Glomerular visceral epithelial cell (primary cell): Measurements from ENCODE around the gene FANCL.
"Not testable (repeated sequence)": the region's sequence is repeated elsewhere in the genome, so short reads cannot be mapped to it uniquely, and the experiment has no call there.

Experiments used
- DNase-seq: peaks from one replicate; pipeline ENCODE4 v3.0.0-alpha.2; 2016; ENCODE audit errors: extremely low spot score

FANCL gene

GRCh38 chr2:58145769-58146168, 95.4 kb downstream of the FANCL start:
- not testable (repeated sequence) for DNase-seq

GRCh38 chr2:58140508-58141072, 100.5 kb downstream of the FANCL start:
- DNase-seq: no peak

- DNase-seq: no peak
Measured at GRCh38 chr2:58138396-58139030, 102.6 kb downstream of the FANCL start.

GRCh38 chr2:58137856-58138255, 103.3 kb downstream of the FANCL start:
- DNase-seq: no peak

GRCh38 chr2:58137221-58137620, 103.9 kb downstream of the FANCL start:
- peak; percentile 14 for DNase-seq

GRCh38 chr2:58135861-58136260, 105.3 kb downstream of the FANCL start:
- DNase-seq: no peak

GRCh38 chr2:58133395-58133794, 107.7 kb downstream of the FANCL start:
- no peak for DNase-seq

- DNase-seq: no peak
Measured at GRCh38 chr2:58131191-58132011, 109.7 kb downstream of the FANCL start.

GRCh38 chr2:58130238-58130637, 110.9 kb downstream of the FANCL start:
- DNase-seq: no peak

GRCh38 chr2:58127111-58127510, 114.0 kb downstream of the FANCL start:
- DNase-seq: no peak

GRCh38 chr2:58122540-58122939, 118.6 kb downstream of the FANCL start:
- no peak for DNase-seq

- no peak for DNase-seq
Measured at GRCh38 chr2:58122040-58122439, 119.1 kb downstream of the FANCL start.

GRCh38 chr2:58120626-58121229, 120.4 kb downstream of the FANCL start:
- no peak for DNase-seq

GRCh38 chr2:58113563-58113962, 127.6 kb downstream of the FANCL start:
- not testable (repeated sequence) for DNase-seq

GRCh38 chr2:58110765-58111164, 130.4 kb downstream of the FANCL start:
- DNase-seq: no peak

GRCh38 chr2:58109481-58109880, 131.6 kb downstream of the FANCL start:
- no peak for DNase-seq
